Breast epithelium (tissue), 4 donors: ENCODE results near the gene FOXA2. TPM values are rescaled to one million over a fixed set of nuclear protein-coding genes. Genes with fewer than 3 reads are reported as not detected.

Experiments
- DNase-seq, 2 donors: peaks; one replicate each; pipeline ENCODE4 v3.0.0-alpha.2; 2019; ENCODE audit warnings: low spot score in 2 of 2
- H3K27ac ChIP-seq, 2 donors: fragments of 200-600 bp; sonication (generic) in 1 of 2; one replicate each; pipeline ENCODE4 v1.5.1; 2016 to 2019; ENCODE audit warnings: mild to moderate bottlenecking in 1 of 2
- H3K27me3 ChIP-seq, 2 donors: fragments of 200-600 bp; sonication (generic) in 1 of 2; one replicate each; pipeline versions ENCODE4 v1.5.1 to v1.6.0; 2017 to 2019; ENCODE audit warnings: control low read depth in 1 of 2, mild to moderate bottlenecking in 1 of 2
- H3K36me3 ChIP-seq: fragments of 200-600 bp; one replicate; pipeline ENCODE4 v1.5.1; 2019
- H3K4me1 ChIP-seq, 2 donors: fragments of 200-600 bp; sonication (generic); one replicate each; pipeline ENCODE4 v1.5.1; 2016 to 2019; ENCODE audit warnings: control low read depth in 1 of 2
- H3K4me3 ChIP-seq, 3 donors: fragments of 200-600 bp; sonication (generic); 1 replicate in 2 of 3; 2 replicates in 1 of 3; pipeline ENCODE4 v1.5.1; 2016 to 2019; ENCODE audit warnings: mild to moderate bottlenecking in 3 of 3, moderate library complexity in 2 of 3
- H3K9me3 ChIP-seq, 2 donors: fragments of 200-600 bp; sonication (generic) in 1 of 2; one replicate each; pipeline ENCODE4 v1.5.1; 2016 to 2019; ENCODE audit warnings: control low read depth in 1 of 2
- POLR2A ChIP-seq: fragments of 450-650 bp; IDR thresholded peaks from one replicate; pipeline ENCODE4 v1.6.1; 2016; ENCODE audit warnings: antibody characterized with exemption, mild to moderate bottlenecking, moderate library complexity
- POLR2AphosphoS5 ChIP-seq, 3 donors: sonication (generic); formaldehyde crosslinking; IDR thresholded peaks; one replicate each; pipeline ENCODE4 v1.6.1; 2017; ENCODE audit warnings: antibody characterized with exemption in 3 of 3
- intact Hi-C: fragments of 100-400 bp; cut with DNase I; formaldehyde crosslinking; loops from one replicate; pipeline ENCODE4 v1.15.1; 2023; ENCODE audit warnings: low total_unique reads
- total RNA-seq, 3 donors: library from RNA; depleted of rRNA; stranded (reverse); fragments of >200 nt; gene quantifications; one replicate each; pipeline ENCODE4 v1.1.0, GENCODE V29; 2016
- TF ChIP-seq, protein P1 (sequence below), 3 donors: fragments of 450-650 bp; IDR thresholded peaks; one replicate each; pipeline ENCODE4 v1.5.1; 2016 to 2017; ENCODE audit warnings: antibody characterized with exemption in 3 of 3, mild to moderate bottlenecking in 3 of 3, moderate library complexity in 3 of 3

The FOXA2 gene
- total RNA-seq, 3 donors from 2014 or later: not detected

DNA sequence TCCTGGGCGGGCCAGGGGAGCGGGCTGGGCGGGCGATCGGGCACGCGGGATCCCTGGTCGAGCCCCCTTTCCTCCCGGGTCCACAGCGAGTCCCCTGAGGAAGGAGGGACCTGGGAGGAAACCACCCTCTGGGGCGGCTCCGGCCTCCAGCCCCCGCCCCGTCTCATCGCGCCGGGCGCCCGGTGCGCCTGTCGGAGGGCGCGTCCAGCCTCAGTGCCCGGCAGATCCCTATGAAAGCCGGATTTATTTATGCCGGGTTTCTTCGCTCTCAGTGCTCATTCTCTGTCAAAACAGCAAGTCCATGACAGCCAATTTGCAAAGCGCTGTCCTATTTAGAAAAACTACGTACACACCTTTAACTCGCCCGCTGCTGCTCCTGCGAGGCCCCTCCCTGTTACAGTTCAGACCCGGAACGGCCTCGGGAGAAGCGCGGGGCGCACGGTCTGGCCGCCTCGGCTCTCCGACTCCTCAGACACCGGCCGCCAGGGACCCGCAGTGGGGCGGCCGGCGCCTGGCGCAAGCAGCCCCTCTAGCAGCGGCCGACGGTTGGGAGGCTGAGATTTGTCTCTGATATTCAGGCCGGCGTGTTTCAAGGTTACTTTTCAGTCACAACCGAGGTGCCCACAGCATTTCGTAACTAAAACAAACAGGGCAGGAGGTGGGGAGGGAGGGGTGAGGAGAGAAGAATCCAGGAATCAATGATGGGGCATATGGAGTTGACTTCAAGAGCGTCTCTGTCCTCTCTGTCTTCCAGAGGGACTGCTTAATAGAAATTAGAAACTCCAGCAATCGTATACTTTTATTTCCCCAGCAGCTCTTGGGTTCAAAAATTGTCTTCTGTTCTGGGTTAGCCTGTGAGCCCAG, 782 bp upstream of the FOXA2 start:
- Histone ChIP-seq H3K4me1 (peaks cover 0 to 7% of the 10 kb centered on the region in 2 donors), H3K27ac (no peak overlapping the region), H3K4me3 (peak overlapping the region in 2 of 3 donors; percentile 5 to 54), H3K36me3 (no peaks in the 10 kb centered on the region), H3K27me3 (peaks cover 0 to 87% of the 10 kb centered on the region in 2 donors), H3K9me3 (no peaks in the 10 kb centered on the region)
- DNase-seq: no peak
- TF ChIP-seq POLR2A: no peak
- intact Hi-C loops: no loop called here

DNA sequence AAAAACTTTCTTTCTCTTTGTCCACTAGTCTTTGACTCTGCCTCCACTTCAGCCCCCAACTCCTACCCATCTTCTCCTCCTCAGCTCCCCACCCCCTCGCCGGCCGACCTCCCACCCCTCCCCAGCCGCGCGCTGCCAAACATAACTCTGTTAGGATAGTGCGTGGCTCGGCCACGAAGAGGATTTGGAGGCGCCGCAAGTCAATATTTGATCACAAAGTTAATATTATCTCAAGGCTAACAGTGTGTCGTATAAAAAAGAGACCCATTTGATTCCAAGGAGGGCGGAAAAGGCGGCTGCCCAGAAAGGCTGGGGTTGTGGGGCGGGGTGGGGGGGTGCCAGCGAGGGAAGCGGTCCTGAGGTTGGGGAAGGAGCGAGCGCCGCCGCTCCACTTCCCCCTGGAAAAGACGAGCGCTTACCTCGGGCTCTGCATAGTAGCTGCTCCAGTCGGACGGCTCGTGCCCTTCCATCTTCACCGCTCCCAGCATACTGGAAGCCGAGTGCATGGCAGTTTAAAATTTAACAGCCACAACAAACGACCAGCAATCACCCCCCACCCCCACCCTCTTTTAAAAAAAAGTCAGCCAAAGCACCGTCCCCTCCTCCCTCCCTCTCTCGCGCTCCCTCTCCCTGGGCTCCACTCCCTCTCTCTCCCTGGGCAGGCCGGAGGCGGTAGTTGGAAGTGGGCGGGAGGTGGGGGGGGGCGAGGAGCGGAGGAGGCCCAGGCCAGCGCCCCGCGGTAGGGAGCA, 425 bp downstream of the FOXA2 start:
- Histone ChIP-seq H3K36me3 (no peaks in the 10 kb centered on the region), H3K27ac (no peak overlapping the region), H3K9me3 (no peaks in the 10 kb centered on the region), H3K4me1 (peaks cover 0 to 7% of the 10 kb centered on the region in 2 donors), H3K27me3 (peaks cover 0 to 91% of the 10 kb centered on the region in 2 donors), H3K4me3 (peak overlapping the region in 2 of 3 donors; percentile 8 to 54)
- intact Hi-C loops: no loop called here
- TF ChIP-seq, protein P1, sequence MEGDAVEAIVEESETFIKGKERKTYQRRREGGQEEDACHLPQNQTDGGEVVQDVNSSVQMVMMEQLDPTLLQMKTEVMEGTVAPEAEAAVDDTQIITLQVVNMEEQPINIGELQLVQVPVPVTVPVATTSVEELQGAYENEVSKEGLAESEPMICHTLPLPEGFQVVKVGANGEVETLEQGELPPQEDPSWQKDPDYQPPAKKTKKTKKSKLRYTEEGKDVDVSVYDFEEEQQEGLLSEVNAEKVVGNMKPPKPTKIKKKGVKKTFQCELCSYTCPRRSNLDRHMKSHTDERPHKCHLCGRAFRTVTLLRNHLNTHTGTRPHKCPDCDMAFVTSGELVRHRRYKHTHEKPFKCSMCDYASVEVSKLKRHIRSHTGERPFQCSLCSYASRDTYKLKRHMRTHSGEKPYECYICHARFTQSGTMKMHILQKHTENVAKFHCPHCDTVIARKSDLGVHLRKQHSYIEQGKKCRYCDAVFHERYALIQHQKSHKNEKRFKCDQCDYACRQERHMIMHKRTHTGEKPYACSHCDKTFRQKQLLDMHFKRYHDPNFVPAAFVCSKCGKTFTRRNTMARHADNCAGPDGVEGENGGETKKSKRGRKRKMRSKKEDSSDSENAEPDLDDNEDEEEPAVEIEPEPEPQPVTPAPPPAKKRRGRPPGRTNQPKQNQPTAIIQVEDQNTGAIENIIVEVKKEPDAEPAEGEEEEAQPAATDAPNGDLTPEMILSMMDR (IDR thresholded peaks at IDR 0.05): no peak
- TF ChIP-seq POLR2A (no peak), POLR2AphosphoS5 (IDR thresholded peaks at IDR 0.05) (no peak)
- DNase-seq: no peak

DNA sequence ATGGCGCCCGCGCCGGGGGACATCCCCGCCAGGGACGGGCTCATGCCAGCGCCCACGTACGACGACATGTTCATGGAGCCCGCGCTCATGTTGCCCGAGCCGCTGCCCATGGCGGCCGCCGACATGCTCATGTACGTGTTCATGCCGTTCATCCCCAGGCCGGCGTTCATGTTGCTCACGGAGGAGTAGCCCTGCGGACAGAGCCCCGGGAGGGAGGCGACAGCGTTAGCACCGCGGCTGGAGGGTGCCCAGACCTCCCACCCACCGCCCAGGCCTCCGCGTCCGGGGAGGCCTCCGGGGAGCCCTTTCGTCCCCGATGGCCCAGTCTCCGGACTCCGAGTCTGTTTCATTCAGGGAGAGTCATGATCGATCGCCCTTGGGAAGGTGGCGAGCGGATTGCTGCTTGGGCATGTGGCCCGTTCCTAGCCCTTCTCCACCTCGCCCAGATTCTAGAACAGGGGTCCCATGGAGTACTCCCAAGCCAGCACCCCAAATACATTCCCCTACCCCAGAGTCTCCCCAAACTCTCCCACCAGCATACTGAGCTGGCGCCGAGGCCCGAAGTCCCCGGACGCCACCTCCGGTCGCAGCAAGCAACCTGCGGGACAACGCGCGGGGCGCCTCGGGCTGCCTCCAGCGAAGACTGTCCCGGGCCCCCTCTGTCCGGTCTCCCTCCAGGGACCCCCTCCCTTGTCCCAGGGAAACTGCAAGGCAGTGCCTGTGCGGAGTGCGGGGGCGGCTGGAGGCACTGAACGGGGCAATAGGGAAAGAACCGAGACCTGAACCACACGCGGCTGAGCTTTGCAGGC, 1.2 kb downstream of the FOXA2 start:
- Histone ChIP-seq H3K4me3 (peak overlapping the region in 2 of 3 donors; percentile 8 to 54), H3K4me1 (peaks cover 0 to 7% of the 10 kb centered on the region in 2 donors), H3K27me3 (peaks cover 0 to 99% of the 10 kb centered on the region in 2 donors)

DNA sequence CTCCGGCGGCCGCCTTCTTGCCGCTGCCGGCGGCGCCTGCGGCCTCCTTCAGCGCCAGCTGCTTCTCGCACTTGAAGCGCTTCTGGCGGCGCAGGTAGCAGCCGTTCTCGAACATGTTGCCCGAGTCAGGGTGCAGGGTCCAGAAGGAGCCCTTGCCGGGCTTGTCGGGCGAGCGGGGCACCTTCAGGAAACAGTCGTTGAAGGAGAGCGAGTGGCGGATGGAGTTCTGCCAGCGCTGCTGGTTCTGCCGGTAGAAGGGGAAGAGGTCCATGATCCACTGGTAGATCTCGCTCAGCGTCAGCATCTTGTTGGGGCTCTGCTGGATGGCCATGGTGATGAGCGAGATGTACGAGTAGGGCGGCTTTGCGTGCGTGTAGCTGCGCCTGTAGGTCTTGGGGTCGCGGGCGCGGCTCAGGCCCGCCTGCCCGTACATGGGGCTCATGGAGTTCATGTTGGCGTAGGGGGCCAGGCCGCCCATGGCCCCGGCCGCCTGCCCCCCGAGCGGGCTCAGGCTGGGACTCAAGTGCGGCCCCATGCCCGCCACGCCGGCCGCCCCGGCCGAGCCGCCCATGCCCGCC, 1.9 kb downstream of the FOXA2 start:
- Histone ChIP-seq H3K9me3 (no peaks in the 10 kb centered on the region), H3K4me3 (peak overlapping the region in 2 of 3 donors; percentile 8 to 54), H3K36me3 (no peaks in the 10 kb centered on the region), H3K27ac (no peak overlapping the region), H3K4me1 (peaks cover 0 to 7% of the 10 kb centered on the region in 2 donors), H3K27me3 (peaks cover 0 to 99% of the 10 kb centered on the region in 2 donors)
- no peak for DNase-seq
- TF ChIP-seq POLR2A: no peak
- no peak for TF ChIP-seq POLR2AphosphoS5 (IDR thresholded peaks at IDR 0.05)
- TF ChIP-seq, protein P1 (IDR thresholded peaks at IDR 0.05): no peak
- intact Hi-C loops: no loop called here

More for the DNA sequence above, 1.2 kb downstream of the FOXA2 start:
- TF ChIP-seq, protein P1 (IDR thresholded peaks at IDR 0.05): no peak
- TF ChIP-seq POLR2A (no peak), POLR2AphosphoS5 (IDR thresholded peaks at IDR 0.05) (no peak)
- DNase-seq: no peak
- no peaks in the 10 kb centered on the region for H3K36me3 ChIP-seq
- intact Hi-C loops: no loop called here
- no peaks in the 10 kb centered on the region for H3K9me3 ChIP-seq
- H3K27ac ChIP-seq: no peak overlapping the region
